Endothelial cell (in vitro differentiated cells): ENCODE data around the gene ARHGAP32. TPM values are rescaled to one million over a fixed set of nuclear protein-coding genes. Genes with fewer than 3 reads are reported as not detected.

Experiments
- DNase-seq: peaks from one replicate; pipeline ENCODE4 v3.0.0; 2021; ENCODE audit warnings: low spot score
- H3K27ac Mint-ChIP-seq: one replicate; pipeline ENCODE4 v1.8.0; 2021; ENCODE audit warnings: mixed read lengths, inconsistent platforms; ENCODE audit not compliant: unreplicated experiment
- H3K27me3 Mint-ChIP-seq: one replicate; pipeline ENCODE4 v1.8.0; 2021; ENCODE audit warnings: mild to moderate bottlenecking, moderate library complexity, mixed read lengths, inconsistent platforms; ENCODE audit not compliant: unreplicated experiment
- H3K36me3 Mint-ChIP-seq: one replicate; pipeline ENCODE4 v1.8.0; 2021; ENCODE audit warnings: mild to moderate bottlenecking, low read depth, mixed read lengths, inconsistent platforms; ENCODE audit not compliant: unreplicated experiment
- H3K4me1 Mint-ChIP-seq: one replicate; pipeline ENCODE4 v1.8.0; 2021; ENCODE audit warnings: mild to moderate bottlenecking, mixed read lengths, inconsistent platforms; ENCODE audit not compliant: unreplicated experiment
- H3K4me3 Mint-ChIP-seq: one replicate; pipeline ENCODE4 v1.8.0; 2021; ENCODE audit warnings: mild to moderate bottlenecking, mixed read lengths, inconsistent platforms; ENCODE audit not compliant: unreplicated experiment
- H3K9me3 Mint-ChIP-seq: one replicate; pipeline ENCODE4 v1.8.0; 2021; ENCODE audit warnings: mixed read lengths, inconsistent platforms; ENCODE audit not compliant: unreplicated experiment
- CTCF ChIP-seq: fragments of 200-600 bp; sonication (generic); IDR thresholded peaks from one replicate; pipeline ENCODE4 v1.5.0; 2021; ENCODE audit warnings: antibody characterized with exemption; ENCODE audit not compliant: unreplicated experiment
- total RNA-seq: library from RNA; stranded (reverse); fragmentation: NEBNext Ultra II Directional; extraction: Animal tissue kit (Norgen Biotek cat#: 25700); gene quantifications from one replicate; pipeline ENCODE4 v1.2.1, GENCODE V29; 2021; ENCODE audit not compliant: unreplicated experiment

Gene ARHGAP32
- total RNA-seq, 1 donor from 2014 or later = 14.5 TPM

- Mint-ChIP-seq H3K27me3 (peaks cover 1% of the 10 kb centered on the region), H3K4me1 (peaks cover 10% of the 10 kb centered on the region), H3K9me3 (no peaks in the 10 kb centered on the region), H3K4me3 (no peak overlapping the region), H3K36me3 (no peaks in the 10 kb centered on the region), H3K27ac (no peak overlapping the region)
- no peak for DNase-seq
- TF ChIP-seq CTCF = no peak
Observed at GRCh38 chr11:128949791-128950454, 242.2 kb downstream of the ARHGAP32 start.

GRCh38 chr11:128948583-128948982 is 243.5 kb downstream of the ARHGAP32 start:
- H3K9me3 Mint-ChIP-seq = no peaks in the 10 kb centered on the region
- H3K4me1 Mint-ChIP-seq = peaks cover under 1% of the 10 kb centered on the region
- TF ChIP-seq CTCF = no peak
- H3K36me3 Mint-ChIP-seq = no peaks in the 10 kb centered on the region
- DNase-seq = peak; percentile 25
- no peak overlapping the region for H3K27ac Mint-ChIP-seq
- no peak overlapping the region for H3K4me3 Mint-ChIP-seq
- H3K27me3 Mint-ChIP-seq = peaks cover 3% of the 10 kb centered on the region

DNA sequence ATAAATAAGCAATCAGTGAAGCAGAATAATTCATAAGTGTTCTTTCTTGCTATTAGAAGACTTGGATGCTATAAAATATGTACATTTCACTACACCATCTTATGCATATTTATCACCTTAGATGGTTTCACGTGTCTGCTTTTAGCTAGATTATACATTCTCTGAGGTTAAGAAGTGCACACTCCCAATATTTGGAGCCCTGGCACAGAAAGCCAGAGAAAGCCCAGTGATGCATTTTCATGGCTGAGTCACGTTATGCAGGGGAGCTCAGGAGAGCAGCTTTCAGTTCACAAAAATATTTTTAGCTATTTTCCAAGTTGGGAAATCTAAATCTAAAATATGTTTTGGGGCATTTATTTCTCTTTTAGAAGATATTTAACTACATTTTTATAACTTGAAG is 244.4 kb downstream of the ARHGAP32 start:
- Mint-ChIP-seq H3K4me3 (no peak overlapping the region), H3K4me1 (no peaks in the 10 kb centered on the region), H3K27me3 (peaks cover 3% of the 10 kb centered on the region), H3K27ac (no peak overlapping the region), H3K9me3 (no peaks in the 10 kb centered on the region), H3K36me3 (no peaks in the 10 kb centered on the region)
- no peak for TF ChIP-seq CTCF
- DNase-seq = no peak

DNA sequence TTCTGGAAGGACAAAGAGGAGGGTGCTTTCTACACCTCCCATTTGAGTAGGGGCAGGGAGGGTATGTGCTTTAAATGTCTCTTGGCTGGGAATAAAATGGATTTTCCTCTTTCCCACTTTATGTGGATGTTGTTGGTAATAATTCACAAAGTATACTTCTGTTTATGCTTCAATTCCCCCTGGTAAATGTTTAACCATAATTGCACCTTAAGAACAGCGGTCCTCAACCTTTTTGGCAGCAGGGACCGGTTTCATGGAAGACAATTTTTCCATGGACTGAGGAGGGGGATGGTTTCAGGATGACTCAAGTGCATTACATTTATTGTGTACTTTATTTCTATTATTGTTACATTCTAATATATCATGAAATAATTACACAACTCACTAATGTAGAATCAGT is 245.5 kb downstream of the ARHGAP32 start:
- H3K27ac Mint-ChIP-seq = no peak overlapping the region
- no peak for TF ChIP-seq CTCF
- H3K36me3 Mint-ChIP-seq = no peaks in the 10 kb centered on the region
- no peaks in the 10 kb centered on the region for H3K9me3 Mint-ChIP-seq
- peaks cover 3% of the 10 kb centered on the region for H3K27me3 Mint-ChIP-seq
- H3K4me3 Mint-ChIP-seq = no peak overlapping the region
- DNase-seq = no peak
- H3K4me1 Mint-ChIP-seq = no peaks in the 10 kb centered on the region

GRCh38 chr11:128943428-128943976 is 248.6 kb downstream of the ARHGAP32 start:
- TF ChIP-seq CTCF = no peak
- DNase-seq = no peak
- peaks cover 5% of the 10 kb centered on the region for H3K27me3 Mint-ChIP-seq
- H3K4me1 Mint-ChIP-seq = no peaks in the 10 kb centered on the region
- no peak overlapping the region for H3K27ac Mint-ChIP-seq
- H3K36me3 Mint-ChIP-seq = no peaks in the 10 kb centered on the region
- H3K4me3 Mint-ChIP-seq = no peak overlapping the region
- no peaks in the 10 kb centered on the region for H3K9me3 Mint-ChIP-seq
